Measurements from ENCODE around the gene ZNF766.
"Not testable (repeated sequence)": the region's sequence is repeated elsewhere in the genome, so short reads cannot be mapped to it uniquely, and the experiment has no call there.

The ZNF766 gene

GRCh38 chr19:52277471-52277870, 8.1 kb downstream of the ZNF766 start:
- DNase-seq, result no peak

- DNase-seq, result no peak
Observed at GRCh38 chr19:52286256-52286655, 16.9 kb downstream of the ZNF766 start.

DNA sequence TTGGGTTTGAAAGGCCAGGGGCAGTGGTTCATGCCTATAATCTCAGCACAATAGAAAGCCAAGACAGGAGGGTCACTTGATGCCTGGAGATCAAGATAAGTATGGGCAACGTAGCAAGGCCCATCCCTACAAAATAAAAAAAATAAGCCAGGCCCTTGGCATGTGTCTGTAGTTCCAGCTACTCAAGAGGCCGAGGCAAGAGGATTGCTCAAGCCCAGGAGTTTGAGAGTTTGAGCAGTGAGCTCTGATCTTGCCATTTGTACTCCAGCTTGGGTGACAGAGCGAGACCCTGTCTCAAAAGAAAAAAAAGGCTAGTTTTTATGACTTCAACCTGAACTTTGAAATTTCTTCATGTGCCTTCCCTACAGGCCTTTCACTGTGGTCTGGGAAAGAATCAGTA, 22.4 kb downstream of the ZNF766 start:
- no peak for DNase-seq

GRCh38 chr19:52292946-52293345, 23.6 kb downstream of the ZNF766 start:
- DNase-seq, result not testable (repeated sequence)

GRCh38 chr19:52296400-52296772, 27.0 kb downstream of the ZNF766 start:
- no peak for DNase-seq

DNA sequence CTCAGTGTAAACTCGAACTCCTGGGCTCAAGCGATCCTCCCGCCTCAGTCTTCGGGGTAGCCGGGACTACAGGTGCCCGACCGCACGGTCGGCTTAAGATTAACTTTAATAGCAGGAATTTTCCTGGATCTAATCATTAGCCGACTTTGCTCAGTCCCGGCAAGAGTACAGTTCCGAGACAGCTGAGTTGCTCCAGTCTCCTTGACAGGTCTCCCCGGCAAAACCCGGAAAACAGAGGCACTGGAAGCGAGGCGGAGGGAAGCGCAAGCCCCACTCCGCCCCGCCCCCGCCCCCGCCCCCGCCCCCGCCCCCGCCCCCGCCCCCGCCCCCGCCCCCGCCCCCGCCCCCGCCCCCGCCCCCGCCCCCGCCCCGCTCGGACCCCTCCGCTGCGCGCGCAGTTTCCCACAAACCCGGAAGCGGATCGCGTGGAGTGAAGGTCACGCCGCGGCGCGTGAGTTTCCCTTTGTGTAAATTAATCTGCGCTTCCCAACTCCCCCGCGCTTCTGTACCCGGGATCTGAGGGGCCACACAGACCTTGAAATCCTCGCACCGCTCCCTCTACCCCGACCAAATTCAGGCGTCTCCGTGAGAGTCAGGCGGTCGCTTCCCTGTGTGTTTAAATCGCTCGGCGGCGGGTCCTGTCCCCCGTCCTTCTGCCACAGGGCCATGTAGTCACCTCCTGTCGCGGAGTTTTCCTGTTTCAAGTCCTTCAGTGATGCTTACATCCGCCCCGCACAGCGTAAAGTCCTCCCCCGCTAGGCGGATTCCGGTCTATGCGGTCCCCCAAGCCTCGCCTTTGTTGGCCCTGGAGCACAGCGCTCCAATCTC, 27.6 kb downstream of the ZNF766 start, which contains the start of gene ZNF480:
Gene ZNF480 (plus strand): TSS at position 397 of the 828 bp plus-strand sequence. CDS start 3,244 bp downstream, outside the sequence.
- peak; percentile 66 for DNase-seq

DNA sequence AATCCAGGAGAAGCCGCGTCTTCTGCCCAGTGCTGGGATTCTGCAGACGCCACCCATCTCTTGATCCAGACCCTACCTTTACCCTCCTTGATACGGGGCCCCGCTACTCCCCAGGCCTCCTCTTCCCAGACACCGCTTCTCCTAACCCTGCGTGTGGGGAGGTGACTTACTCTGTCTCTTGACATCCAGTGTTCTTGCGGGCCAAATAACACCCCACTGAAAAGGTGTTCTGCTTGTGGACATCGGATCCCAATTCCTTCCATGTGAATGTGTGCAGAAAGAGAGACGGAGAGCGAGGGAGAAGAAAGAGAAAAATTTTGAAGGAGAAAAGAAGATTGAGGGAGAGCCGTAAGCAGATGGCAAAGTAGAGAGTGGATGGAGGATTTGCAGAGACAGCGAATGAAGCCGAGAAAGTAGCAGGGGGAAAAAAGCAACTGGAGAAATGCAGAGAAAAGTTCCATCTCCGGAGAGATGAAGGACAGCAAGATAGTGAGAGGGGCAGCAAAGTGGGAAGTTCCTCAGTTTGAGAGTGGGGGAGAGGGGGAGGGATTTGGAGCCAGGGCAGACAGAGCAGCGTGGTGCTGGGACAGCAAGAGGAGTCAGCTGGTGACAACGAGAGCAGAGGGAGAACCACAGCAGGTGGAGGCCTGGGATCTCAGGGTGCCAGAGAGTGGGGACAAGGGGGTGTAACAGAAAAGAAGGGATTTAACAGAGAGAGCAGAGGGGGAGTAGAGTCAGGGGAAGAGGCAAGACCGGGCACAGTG, 28.4 kb downstream of the ZNF766 start:
- peak; percentile 23 for DNase-seq

GRCh38 chr19:52307275-52307674, 37.9 kb downstream of the ZNF766 start:
- DNase-seq, result peak; percentile 8

DNA sequence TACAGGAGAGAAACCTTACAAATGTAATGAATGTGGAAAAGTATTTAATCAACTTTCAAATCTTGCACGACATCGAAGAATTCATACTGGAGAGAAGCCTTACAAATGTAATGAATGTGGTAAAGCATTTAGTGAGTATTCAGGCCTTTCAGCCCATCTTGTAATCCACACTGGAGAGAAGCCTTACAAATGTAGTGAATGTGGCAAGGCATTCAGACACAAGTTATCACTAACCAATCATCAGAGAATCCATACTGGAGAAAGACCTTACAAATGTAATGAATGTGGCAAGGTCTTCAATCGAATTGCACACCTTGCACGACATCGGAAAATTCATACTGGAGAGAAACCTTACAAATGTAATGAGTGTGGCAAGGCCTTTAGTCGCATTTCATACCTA, 53.0 kb downstream of the ZNF766 start:
- DNase-seq, result no peak

DNA sequence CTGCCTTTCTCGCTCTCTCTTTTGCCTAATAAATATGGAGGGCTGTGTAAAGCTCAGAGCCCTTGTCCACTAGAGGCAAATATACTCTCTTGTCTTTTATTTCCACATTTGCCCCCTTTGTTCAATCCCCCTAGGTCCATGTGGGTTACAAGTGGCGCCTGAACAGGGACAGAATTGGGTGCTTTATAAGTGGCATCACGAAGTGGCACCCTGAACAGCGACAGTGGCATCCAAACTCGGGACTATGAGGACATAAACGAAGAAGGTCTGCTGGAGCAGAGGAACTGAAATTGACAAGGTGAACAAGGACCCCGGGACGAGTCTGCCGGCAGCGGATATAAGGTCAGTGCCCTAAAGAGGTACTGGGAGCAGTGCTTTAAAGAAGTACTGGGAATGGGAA, 62.4 kb downstream of the ZNF766 start:
- DNase-seq, result no peak

DNA sequence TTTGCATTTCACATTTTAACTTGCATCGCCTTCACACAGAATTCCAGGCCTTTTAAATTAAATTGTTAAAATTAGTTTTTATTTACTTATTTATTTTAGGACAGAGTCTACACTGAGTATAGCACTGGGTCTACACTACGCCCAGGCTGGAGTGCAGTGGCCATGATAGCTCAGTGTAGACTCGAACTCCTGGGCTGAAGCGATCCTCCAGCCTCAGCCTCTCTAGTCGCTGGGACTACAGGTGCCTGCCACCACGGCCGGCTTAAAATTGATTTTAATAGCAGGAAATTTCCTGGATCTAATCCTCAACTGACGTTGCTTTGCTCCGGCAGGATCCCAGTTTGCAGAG, 66.4 kb downstream of the ZNF766 start:
- DNase-seq, result no peak

- peak; percentile 81 for DNase-seq
Observed at GRCh38 chr19:52336117-52336790, 66.9 kb downstream of the ZNF766 start, which contains the start of gene ZNF610. ZNF610 (plus strand) TSS chr19:52336243; CDS start chr19:52349173, 12,930 bp downstream.

DNA sequence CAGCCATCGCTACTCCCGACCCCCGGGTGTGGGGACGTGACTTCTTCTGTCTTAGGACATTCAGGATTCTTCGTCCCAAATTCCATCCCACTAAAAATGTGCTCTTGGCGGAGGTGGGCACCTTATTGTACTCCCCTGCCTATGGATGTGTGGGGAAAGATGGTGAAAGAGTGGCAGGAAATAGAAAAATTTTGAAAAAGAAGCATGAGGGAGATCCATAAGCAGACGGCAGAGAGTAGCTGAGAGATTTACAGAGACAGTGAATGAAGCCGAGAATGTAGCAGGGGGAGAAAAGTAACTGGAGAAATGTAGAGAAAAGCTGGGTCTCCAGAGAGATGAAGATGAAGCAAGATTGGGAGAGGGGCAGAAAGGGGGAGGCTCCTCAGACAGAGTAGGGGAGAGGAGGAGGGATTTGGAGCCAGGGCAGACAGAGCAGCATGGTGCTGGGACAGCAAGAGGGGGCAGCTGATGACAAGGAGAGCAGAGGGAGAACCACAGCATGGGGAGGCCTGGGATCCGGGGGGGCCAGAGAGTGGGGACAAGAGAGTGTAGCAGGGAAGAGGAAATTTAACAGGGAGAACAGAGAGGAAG, 67.5 kb downstream of the ZNF766 start:
- DNase-seq, result peak; percentile 8

DNA sequence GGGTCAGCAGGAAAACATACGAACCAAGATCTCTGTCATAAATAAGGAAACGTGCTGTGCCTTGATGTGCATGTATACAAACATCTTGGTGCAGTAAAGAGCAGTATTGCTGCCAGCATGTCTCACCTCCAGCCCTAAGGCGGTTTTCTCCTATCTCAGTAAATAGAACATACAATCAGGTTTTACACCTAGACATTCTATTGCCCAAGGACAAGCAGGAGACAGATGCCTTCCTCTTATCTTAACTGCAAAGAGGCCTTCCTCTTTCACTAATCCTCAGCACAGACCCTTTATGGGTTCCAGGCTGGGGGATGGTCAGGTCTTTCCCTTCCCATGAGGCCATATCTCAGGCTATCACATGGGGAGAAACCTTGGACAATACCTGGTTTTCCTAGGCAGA, 69.6 kb downstream of the ZNF766 start:
- DNase-seq, result not testable (repeated sequence)

- peak; percentile 7 for DNase-seq
Observed at GRCh38 chr19:52343548-52343947, 74.2 kb downstream of the ZNF766 start.

DNA sequence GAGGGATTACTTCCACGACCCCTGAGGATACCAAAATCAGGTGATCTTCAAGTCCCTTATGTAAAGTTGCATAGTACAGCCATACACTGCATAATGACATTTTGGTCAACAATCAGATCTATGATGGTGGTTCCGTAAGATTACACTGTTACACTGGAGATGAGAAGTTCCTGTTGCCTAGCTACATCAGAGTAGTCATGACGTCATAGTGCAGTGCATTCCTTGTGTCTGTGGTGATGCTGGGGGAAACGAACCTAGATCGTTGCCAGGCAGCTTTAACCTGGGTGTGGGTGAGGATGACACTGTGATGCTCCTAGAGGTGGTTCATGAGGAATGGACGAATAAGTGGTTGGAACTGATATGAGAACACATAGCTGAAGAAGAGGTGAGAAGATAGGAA, 75.8 kb downstream of the ZNF766 start:
- DNase-seq, result no peak
